Measurements from ENCODE around the gene SMC4.
"Not testable (repeated sequence)": the region's sequence is repeated elsewhere in the genome, so short reads cannot be mapped to it uniquely, and the experiment has no call there.

The SMC4 gene

GRCh38 chr3:160446522-160447056, 47.1 kb downstream of the SMC4 start:
- DNase-seq (ENCODE audit: low read depth): no peak

DNA sequence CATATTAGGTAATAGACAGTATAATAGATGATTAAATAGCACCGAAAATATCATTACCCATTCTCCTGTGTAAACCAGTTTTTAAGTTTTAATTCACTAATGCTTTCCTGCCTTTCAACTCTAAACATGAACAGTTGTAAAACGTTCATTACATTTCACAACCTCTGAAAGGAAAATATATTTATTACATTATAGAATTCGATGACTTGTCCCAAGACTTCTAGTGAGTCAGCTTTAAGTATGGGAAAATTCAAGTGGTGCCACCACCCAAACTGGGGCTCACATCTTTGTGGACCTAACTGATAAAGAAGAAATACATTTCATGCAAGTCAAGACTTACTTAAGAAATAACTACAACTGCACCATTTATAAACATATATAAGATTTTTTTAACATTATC, 48.1 kb downstream of the SMC4 start:
- DNase-seq (ENCODE audit: low read depth): no peak

- peak; percentile 15 for DNase-seq (ENCODE audit: low read depth)
Observed at GRCh38 chr3:160448845-160449635, 49.6 kb downstream of the SMC4 start.

DNA sequence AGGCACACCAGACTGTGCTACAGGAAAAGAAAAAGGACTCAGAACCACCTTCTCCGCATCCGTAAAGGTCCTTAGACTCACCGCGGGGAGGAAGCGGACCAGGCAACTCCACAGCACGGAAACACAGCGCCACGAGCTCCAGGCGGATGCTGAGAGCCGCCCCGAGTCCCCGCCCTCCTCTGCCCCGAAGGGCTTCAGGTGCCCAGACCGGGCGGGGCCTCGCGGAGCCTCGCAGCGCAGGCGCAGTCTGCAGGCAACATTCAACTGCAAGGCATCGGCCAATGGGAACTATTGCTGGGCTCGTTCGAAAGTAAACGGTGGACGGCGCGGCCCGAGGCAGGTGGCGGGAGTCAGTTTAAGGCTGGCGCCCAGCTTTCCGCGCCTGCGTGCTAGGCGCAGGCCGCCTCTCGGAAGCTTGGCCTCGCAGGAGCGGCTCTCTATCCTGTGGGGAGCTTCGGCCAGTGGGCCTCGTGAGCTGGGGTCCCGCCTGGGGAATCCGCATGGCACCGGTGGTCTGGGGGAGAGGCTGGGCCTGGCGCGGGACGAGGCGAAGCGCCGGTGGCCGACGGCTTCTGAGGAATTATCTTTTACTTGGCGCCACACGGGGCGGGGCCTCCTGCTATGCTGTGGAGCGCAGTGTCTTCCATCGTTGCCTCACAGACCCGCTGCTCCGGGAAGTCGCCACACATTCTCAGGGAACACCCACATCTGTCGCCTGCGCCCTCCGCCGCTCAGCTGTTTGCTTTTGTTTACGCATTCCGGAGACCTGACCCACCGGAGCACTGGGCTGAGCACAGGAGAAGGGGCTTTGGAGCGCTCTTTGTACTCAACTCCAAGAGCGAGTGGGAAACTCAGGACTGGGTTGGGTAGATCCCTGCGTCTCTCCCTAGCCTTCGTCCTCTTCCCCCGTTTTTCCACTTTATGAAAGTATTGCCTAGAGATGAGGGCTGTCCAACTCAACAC, 50.5 kb downstream of the SMC4 start, which contains the start of gene TRIM59:
Gene TRIM59, minus strand, starts transcription at position 151 of the 963 bp plus-strand sequence. CDS start 10,603 bp downstream, outside the sequence.
- DNase-seq (ENCODE audit: low read depth): peak; percentile 94

- no peak for DNase-seq (ENCODE audit: low read depth)
Observed at GRCh38 chr3:160450846-160451245, 51.4 kb downstream of the SMC4 start.

DNA sequence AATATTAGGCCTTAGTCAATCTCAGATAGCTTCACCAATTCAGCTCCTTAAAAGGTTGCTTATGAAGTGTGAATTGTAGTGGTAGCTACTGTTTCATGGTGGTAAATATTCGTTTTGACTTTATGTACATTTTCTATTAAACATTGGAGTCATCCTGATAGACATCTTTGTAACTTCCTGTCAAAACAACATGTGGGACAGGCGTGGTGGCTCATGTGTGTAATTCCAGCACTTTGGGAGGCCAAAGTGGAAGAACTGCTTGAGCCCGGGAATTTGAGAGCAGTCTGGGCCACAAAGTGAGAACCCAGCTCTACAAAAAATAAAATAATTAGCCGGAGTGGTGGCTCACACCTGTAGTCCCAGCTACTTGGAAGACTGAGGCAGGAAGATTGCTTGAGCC, 52.2 kb downstream of the SMC4 start:
- no peak for DNase-seq (ENCODE audit: low read depth)

DNA sequence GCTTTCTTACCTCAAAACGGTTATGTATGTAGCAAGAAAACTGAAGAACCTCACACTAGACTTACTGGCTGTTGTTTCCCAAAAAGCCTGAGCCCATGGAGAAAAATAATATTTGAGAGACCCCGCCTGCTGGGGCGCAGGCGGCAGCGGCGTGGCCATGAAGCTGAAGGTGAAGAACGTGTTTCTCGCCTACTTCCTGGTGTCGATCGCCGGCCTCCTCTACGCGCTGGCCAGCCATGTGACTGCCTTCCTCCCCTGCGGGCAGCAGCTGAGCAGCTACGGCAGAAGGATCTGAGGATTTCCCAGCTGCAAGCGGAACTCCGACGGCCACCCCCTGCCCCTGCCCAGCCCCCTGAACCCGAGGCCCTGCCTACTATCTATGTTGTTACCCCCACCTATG, 52.8 kb downstream of the SMC4 start:
- not testable (repeated sequence) for DNase-seq (ENCODE audit: low read depth)

GRCh38 chr3:160454995-160455394, 55.5 kb downstream of the SMC4 start:
- no peak for DNase-seq (ENCODE audit: low read depth)

GRCh38 chr3:160455846-160456245, 56.4 kb downstream of the SMC4 start:
- no peak for DNase-seq (ENCODE audit: low read depth)

- DNase-seq (ENCODE audit: low read depth): no peak
Observed at GRCh38 chr3:160458151-160458550, 58.7 kb downstream of the SMC4 start.

GRCh38 chr3:160459450-160459970, 60.1 kb downstream of the SMC4 start:
- DNase-seq (ENCODE audit: low read depth): no peak

DNA sequence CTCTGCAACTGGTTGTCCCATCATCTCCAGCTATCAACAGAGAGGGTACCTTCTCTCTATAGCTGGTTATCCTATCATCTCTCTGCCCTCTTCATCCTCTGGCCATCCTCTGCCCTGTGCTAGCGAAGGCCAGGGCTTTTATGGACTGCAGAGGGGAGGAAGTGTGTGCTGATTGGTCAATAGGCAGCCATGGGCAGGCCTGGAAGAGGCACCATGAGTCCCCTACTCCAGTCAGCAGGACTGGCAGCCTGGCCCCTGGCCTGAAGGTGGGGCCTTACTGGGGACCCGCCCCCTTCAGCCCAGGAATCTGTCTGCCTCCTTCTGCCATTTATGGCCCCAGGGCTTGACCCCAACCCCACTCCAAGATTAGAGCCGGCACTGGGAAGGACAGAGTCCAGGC, 60.6 kb downstream of the SMC4 start:
- no peak for DNase-seq (ENCODE audit: low read depth)

DNA sequence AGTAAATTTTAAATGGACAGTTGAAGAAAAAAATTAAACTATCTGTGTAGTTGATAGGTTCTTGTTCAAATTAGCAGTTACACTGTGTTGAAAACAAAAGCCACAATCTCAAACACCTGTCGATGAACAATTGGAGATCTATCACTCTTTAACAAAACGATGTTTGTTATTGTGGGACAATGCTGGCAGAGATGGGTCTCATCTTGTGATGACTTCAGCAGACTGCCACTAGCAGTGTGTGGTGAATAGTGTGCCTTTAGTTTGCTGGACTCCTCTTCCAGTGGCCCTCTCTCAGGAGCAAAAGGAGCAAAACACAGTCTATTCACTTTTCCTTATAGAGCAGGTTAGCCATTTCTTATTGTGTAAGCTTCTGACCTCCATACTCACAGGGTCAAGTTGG, 64.9 kb downstream of the SMC4 start:
- DNase-seq (ENCODE audit: low read depth): no peak

GRCh38 chr3:160464971-160465370, 65.5 kb downstream of the SMC4 start:
- no peak for DNase-seq (ENCODE audit: low read depth)

DNA sequence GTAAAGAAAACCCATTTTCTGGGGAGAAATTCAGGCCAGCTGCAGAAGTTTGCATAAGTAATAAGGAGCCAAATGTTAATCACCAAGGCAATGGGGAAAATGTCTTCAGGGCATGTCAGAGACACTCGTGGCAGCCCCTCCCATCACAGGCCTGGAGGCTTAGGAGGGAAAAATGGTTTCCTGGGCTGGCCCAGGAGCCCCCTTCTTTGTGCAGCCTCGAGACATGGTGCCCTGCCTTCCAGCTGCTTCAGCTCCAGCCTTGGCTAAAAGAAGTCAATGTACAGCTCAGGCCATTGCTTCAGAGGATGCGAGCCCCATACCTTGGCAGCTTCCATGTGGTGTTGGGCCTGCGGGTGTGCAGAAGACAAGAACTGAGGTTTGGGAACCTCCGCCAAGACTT, 70.7 kb downstream of the SMC4 start:
- DNase-seq (ENCODE audit: low read depth): no peak

GRCh38 chr3:160471892-160472291, 72.4 kb downstream of the SMC4 start:
- no peak for DNase-seq (ENCODE audit: low read depth)

- DNase-seq (ENCODE audit: low read depth): no peak
Observed at GRCh38 chr3:160472344-160472743, 72.9 kb downstream of the SMC4 start.

- DNase-seq (ENCODE audit: low read depth): no peak
Observed at GRCh38 chr3:160473221-160473620, 73.8 kb downstream of the SMC4 start.

GRCh38 chr3:160473978-160474377, 74.5 kb downstream of the SMC4 start:
- no peak for DNase-seq (ENCODE audit: low read depth)

- DNase-seq (ENCODE audit: low read depth): no peak
Observed at GRCh38 chr3:160474416-160474838, 75.0 kb downstream of the SMC4 start.

DNA sequence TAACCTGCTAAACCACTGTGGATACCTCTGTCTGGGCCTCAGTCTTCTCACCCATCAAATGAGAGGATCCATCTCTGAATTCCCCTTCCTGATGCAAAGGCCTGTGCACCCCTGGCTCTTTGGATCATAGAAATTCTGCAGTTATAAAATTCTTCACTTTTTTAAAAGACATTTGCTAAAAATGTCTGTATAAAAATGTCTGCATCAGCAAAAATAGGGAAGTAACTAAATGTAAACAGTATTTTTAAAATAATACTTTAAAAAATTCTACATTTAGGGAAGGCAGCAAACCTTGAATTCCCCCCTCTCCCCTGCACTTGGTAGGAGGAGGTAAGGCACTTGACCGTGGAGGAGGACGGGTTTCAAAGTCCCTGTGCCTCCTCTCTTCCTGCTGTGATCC, 75.7 kb downstream of the SMC4 start:
- no peak for DNase-seq (ENCODE audit: low read depth)

DNA sequence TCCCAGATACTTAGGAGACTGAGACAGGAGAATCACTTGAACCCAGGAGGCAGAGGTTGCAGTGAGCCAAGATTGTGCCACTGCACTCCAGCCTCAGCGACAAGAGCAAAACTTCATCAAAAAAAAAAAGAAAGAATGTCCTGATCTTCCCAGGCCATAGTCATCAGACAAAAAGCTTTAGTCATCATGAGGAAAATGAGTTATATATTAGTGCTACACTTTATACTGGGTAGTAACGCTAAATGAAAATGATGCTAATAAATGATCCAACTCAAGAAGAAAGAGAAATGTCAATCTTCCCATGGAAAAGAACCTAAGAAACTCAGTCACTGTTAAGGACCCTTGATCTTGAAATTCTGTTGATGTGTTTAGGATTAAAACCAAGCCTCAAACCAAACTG, 76.4 kb downstream of the SMC4 start:
- DNase-seq (ENCODE audit: low read depth): no peak

Measured in T follicular helper cell (primary cell).